Left renal pelvis (tissue), 4 donors: ENCODE data around the gene MTMR2. TPM values are rescaled to one million over a fixed set of nuclear protein-coding genes. Genes with fewer than 3 reads are reported as not detected.
A peak's percentile ranks its signal among the peaks of the same experiment; 100 is the strongest.
"Not testable (repeated sequence)": the region's sequence is repeated elsewhere in the genome, so short reads cannot be mapped to it uniquely, and the experiment has no call there.

Experiments used
- DNase-seq, 4 donors: peaks; one replicate each; pipeline ENCODE4 v3.0.0-alpha.2; 2013; ENCODE audit warnings: low read depth in 4 of 4, low spot score in 3 of 4
- polyA plus RNA-seq, 4 donors: library from polyadenylated mRNA; unstranded; fragments of 120-200 nt; gene quantifications; one replicate each; pipeline ENCODE4 v1.2.1, GENCODE V29; 2013; ENCODE audit not compliant: insufficient read length in 4 of 4

Gene MTMR2
- polyA plus RNA-seq, 4 donors = 41.7 to 69.1 (median 60.2) TPM

DNA sequence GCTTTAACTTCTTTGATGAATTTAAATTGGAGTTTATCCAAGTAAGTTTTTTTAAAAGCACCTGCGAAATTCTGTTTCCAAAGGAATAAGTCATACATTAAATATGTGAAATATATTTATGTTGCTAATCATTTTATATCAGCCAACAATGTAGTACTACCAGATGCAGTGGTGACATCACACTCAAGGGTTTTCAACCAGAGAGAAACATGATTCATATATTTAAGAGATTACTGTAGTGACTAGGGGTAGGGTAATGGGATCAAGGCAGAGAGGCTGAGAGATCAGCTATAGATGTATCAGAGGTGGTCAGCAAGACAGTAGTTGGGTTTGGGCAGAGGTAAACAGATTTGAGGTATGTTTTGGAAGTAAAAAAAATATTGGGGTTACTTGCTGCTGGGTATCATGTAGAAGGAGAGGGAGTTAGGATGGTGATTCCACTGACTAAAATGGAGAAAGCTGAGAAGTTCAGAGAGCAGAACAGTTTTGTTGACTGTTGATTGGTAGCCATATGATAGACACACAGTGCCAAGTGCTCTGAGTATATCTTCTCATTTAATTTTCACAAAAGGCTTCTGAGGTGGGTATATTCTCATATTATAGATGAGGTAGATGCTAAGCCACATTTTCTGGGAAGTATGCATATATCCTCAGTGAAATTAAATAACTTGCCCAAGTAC lies 94.2 kb downstream of the MTMR2 start:
- DNase-seq = no peak

DNA sequence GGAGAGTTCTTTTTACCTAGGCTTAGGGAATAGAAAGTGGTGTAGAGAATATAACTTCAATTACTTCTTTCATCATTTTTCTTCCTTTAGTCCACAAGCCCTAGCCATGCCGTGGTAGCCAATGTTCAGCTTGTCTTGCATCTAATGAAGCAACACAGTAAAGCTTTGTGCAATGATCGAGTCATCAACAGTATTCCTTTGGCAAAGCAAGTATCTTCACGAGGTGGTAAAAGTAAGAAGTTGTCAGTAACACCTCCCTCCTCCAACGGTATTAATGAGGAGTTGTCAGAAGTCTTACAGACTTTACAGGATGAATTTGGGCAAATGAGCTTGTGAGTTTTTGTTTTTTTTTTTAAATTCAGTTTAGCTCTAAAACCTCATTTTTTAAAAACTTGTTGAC lies 96.2 kb downstream of the MTMR2 start:
- DNase-seq = no peak

DNA sequence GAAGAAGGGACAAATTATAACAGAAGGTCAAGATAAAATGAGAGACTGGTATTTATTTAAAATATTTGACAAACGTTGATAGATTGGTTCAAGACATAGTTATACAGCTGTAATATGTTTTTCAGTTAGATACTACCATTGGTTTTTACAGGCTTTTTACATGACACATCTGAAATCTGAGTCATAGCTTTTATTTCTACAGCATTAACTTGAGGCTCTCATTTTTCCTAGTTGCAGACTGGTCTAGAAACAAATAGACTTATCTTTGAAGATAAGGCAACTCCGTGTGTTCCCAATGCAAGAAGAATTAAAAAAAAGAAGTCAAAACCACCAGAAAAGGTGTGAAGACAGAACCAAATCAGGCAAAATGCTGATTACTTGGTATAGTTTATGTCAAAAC lies 102.3 kb downstream of the MTMR2 start:
- no peak for DNase-seq

- DNase-seq = no peak
Observed at GRCh38 chr11:95816037-95816436, 107.9 kb downstream of the MTMR2 start.

DNA sequence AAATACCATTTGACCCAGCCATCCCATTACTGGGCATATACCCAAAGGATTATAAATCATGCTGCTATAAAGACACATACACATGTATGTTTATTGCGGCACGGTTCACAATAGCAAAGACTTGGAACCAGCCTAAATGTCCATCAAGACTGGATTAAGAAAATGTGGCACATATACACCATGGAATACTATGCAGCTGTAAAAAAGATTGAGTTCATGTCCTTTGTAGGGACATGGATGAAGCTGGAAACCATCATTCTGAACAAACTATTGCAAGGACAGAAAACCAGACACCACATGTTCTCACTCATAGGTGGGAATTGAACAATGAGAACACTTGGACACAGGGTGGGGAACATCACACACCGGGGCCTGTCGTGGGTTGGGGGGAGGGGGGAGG lies 112.9 kb downstream of the MTMR2 start:
- DNase-seq = not testable (repeated sequence)

DNA sequence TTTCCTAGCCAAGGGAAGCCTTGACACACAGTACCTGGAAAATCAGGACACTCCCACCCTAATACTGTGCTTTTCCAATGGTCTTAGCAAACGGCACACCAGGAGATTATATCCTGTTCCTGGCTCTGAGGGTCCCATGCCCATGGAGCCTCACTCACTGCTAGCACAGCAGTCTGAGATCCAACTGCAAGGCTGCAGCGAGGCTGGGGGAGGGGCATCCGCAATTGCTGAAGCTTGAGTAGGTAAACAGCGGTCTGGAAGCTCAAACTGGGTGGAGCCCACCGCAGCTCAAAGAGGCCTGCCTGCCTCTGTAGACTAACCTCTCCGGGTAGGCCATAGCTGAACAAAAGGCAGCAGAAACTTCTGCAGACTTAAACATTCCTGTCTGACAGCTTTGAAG lies 117.4 kb downstream of the MTMR2 start:
- not testable (repeated sequence) for DNase-seq

DNA sequence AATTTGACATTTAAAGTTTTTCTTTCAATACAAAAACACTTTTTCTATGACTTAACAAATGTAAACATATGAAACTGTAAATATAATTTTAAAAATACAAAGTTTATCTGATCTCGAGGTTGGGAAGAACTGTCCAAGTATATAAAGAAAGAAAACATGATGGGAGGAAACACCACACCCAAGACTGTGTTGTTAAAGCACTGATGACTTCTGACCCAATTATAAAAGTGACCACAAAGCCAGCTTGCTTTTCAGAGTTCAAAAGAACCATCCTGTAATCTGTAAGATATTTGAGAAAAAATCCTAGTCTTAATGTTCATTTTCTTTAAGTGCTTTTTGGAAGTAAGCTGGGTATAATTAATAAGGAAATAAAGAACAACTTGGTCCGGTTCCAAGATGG lies 118.0 kb downstream of the MTMR2 start:
- DNase-seq = no peak

- DNase-seq = no peak
Observed at GRCh38 chr11:95803973-95804372, 119.9 kb downstream of the MTMR2 start.

- DNase-seq = no peak
Observed at GRCh38 chr11:95802806-95803205, 121.1 kb downstream of the MTMR2 start.

DNA sequence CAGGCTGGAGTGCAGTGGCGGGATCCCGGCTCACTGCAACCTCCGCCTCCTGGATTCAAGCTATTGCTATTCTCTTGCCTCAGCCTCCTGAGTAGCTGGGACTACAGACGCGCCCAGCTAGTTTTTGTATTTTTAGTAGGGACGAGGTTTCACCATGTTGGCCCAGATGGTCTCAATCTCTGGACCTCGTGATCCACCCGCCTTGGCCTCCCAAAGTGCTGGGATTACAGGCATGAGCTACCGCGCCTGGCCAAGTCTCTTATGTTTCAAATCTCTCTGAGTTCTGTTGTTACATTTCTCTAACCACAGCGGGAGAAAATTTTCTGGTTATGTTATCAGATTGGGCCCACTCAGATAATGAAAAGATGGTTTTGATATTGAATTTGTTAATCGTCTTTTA lies 123.5 kb downstream of the MTMR2 start:
- no peak for DNase-seq

DNA sequence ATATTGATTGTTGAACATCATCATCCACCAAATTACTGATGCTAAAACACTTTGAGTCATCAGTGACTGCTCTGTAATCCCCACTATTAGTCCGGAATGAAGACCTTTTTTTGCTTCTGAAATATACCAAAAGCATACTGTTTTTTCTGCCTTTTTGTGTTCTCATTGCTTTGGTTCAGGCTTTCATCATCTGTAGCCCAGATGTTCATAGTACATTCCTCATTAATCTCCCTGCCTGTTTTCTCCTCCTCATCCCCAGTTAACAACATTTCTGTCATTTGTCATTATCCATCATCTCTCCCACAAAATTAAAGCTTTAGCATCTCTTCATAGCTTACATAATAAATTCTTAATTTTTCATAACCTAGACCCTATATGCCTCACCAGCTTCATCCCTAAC lies 124.4 kb downstream of the MTMR2 start:
- no peak for DNase-seq

GRCh38 chr11:95796501-95796900 lies 127.4 kb downstream of the MTMR2 start:
- peak in 2 of 4 donors; percentile 7 to 25 for DNase-seq

DNA sequence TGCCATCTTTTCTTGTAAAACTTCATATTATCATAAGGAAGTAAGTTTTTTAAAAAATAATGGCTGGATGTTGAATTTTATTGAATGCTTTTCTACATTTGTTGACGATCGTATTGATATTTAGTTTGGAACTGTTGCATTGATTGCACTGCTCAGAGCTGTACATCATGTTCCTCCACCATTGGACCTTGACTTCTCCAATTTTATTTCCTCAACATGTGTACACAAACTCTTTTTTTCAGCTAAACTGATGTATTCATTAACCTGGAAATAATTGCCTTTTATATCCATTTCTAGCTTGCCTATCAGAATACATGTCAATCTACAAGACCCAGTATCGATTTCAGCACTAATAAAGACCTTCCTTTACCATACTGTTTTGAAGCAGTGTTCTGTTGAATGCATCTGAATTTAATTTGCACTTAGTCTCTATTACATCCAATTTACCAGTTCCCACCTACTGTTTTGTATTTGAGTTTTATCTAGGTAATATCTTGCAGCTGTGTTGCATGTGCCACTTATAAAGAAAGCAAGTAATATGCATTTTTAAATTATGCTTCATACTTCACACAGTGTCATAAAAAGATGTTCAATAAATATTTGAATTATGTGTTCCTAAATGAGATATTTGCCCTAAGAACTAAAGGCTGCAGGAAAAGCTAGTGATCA lies 128.1 kb downstream of the MTMR2 start:
- no peak for DNase-seq

DNA sequence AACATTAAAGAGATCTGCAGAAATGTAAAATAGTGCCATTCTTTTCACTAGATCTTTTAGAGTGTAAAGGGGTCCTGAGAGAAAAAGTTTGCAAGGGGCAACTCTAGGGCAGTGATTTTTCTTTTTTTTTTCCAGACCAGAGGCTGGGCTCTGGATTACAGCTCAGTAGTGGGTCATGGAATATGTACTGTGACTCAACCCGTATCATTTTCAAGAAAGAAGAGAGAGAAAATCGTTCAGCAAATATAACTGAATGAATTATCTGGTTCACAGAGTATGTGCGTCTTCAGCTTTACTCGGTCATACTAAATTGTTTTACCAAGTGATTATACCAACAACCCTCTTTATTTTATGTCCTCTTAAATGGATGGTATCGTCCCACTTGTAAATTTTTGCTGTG lies 129.8 kb downstream of the MTMR2 start:
- no peak for DNase-seq

- DNase-seq = no peak
Observed at GRCh38 chr11:95793116-95793515, 130.8 kb downstream of the MTMR2 start.

- DNase-seq = no peak
Observed at GRCh38 chr11:95792700-95793099, 131.2 kb downstream of the MTMR2 start.

DNA sequence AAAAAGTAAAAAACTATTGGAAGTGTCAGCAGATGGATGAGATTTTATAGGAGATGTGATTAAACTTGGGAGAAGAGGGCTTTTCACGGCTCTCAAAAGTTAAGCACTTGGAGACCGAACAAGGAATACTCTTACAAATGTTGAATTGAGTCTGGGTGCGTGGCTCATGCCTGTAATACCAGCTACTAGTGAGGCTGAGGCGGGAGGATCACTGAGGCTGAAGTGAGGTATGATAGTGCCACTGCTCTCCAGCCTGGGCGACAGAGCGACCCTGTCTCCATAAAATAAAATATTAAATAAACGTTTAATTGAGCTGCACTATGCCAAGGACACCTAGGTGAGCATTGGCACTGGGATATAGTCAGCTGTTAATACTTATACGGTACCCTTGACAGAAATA lies 131.7 kb downstream of the MTMR2 start:
- no peak for DNase-seq

- DNase-seq = no peak
Observed at GRCh38 chr11:95791709-95792033, 132.2 kb downstream of the MTMR2 start.

DNA sequence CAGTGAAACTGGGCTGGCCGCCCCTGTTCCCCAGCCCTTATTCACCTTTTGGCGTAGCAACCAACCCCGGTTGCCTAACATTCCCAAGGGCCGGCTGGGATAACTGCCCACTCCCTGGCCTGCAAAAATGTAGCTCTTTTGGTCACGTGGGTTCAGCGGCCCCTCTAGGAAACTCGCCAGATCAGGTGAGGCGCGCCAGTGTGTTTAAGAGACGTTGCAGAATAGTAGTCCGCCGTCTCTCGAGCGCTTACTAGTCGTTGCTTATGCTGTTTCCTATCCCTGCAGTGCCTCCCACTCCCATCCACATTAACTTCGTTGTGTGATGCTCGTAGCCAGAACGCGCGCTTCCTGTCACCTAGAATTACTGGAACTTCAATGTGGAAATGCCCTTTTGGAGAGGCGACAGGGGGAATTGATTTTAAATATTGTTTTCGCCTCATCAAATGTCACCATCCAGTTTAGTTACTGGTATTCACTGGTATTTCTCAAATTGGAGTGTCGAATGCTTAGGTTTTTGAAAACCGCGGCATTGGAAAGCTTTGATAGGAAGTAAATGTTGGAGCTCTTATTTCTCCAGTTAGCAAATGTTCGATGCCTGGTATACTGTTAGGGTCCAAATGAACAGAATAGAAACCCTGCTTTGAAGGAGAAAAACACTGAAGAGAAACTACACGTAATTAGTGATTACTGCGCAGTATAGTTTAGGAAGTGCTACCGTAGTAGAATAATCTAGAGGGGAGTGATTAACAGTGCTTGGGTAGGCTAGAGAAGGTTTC lies 132.8 kb downstream of the MTMR2 start:
- DNase-seq = peak; percentile 49 to 60 (median 53)

- DNase-seq = peak; percentile 97 to 98 (median 98)
Observed at GRCh38 chr11:95790123-95790932, 133.6 kb downstream of the MTMR2 start, which contains the start of gene CEP57. TSS of gene CEP57 (plus strand) at chr11:95790498. CDS start at chr11:95790699, 201 bp downstream.
